ENCODE measurements around the gene AACS.
"Not testable (repeated sequence)": the region's sequence is repeated elsewhere in the genome, so short reads cannot be mapped to it uniquely, and the experiment has no call there.

AACS gene, protein sequence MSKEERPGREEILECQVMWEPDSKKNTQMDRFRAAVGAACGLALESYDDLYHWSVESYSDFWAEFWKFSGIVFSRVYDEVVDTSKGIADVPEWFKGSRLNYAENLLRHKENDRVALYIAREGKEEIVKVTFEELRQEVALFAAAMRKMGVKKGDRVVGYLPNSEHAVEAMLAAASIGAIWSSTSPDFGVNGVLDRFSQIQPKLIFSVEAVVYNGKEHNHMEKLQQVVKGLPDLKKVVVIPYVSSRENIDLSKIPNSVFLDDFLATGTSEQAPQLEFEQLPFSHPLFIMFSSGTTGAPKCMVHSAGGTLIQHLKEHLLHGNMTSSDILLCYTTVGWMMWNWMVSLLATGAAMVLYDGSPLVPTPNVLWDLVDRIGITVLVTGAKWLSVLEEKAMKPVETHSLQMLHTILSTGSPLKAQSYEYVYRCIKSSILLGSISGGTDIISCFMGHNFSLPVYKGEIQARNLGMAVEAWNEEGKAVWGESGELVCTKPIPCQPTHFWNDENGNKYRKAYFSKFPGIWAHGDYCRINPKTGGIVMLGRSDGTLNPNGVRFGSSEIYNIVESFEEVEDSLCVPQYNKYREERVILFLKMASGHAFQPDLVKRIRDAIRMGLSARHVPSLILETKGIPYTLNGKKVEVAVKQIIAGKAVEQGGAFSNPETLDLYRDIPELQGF

DNA sequence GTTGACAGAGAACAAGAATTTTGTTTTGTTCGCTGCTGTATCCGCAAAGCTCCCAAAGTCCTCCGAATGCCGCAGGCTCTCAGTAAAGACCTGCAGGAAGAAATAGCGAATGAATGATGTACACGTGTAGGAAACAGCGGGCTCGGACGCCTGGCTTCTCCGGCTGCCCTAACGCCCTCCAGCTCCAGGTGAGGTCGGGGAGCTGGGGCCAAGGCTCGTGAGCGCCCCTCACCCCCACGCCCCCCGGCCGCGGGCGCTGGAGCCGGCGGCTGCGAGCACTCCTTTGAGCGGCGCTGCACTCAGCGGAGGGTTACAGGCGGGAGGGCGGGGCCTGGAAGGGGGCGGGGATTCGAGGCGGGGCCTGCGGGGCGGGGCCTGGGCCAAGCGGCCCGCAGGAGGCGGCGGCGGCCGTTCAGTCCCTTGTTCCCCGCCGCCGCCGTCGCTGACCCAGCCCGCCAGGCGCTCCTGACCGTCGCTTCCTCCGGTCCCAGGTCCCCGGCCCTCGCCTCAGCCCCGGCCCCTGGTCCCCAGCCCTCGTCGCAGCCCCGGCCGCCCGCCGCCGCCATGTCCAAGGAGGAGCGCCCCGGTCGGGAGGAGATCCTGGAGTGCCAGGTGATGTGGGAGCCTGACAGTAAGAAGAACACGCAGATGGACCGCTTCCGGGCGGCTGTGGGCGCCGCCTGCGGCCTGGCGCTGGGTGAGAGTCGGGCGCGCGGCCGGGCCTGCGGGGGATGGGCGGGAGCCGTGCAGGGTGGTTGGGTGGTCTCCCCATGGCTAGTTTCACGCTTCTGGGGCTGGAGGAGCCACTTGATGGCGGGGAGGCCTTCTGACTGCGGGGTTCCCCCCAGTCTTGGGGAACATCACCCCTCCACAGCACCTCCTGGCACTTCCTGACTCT, at the start of gene AACS:
Gene AACS (plus strand): TSS at position 415 of the 898 bp plus-strand sequence. CDS start 150 bp downstream, at position 565.
- DNase-seq (ENCODE audit: low spot score): peak; percentile 77

DNA sequence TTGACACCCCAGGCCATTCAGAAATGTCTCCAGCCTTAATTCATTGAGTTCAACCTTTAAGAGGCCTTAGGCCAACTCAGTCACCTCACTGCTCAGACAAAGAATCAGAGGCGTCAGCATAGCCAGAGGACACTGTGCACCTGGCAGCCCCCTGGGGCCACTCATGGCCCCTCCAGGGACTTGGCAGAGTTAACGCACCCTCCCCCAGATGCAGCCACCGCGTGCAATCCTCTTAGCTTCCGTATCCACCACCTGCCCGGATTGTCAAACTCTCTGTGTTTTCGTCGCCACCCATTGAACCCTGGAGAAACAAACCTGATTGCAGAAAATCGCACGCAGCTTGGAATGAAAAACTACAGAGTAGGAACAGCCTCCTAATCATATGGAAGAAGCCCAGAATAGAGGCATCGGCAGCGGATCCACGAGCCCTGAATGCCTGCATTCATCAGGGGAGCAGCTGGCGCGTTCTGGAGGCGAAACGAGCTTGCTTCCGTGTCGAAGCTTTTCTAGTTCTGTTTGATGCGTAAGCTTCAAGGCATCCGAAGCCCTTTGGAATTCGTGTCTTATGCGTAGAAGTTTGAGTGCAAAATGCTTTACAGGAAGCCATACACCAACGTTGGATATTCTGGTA, 49.4 kb upstream of the AACS start:
- no peak for DNase-seq (ENCODE audit: low spot score)

DNA sequence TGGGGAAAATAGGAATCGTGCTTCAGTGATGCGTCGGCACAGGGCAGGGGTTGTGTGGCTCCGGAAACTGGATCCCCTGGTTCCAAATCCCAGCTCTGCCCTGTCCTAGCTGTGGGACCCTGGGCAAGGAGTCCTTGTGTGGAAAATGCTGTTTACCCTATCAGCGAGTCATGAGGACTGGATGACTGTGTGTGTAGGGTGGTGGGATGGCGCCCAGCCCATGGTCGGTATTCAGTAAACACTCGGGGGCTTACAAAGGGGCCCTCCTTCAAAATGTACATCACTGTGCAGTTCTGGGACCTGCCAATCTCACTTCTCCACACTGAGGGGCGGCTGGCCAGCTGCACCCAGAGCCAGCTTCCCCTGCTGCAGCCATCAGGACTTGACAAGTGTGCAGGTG, 47.4 kb upstream of the AACS start:
- no peak for DNase-seq (ENCODE audit: low spot score)

- DNase-seq (ENCODE audit: low spot score): no peak
Measured at GRCh38 chr12:125018356-125018755, 46.9 kb upstream of the AACS start.

GRCh38 chr12:125021096-125021495, 44.1 kb upstream of the AACS start:
- DNase-seq (ENCODE audit: low spot score): no peak

GRCh38 chr12:125021771-125022170, 43.5 kb upstream of the AACS start:
- DNase-seq (ENCODE audit: low spot score): no peak

GRCh38 chr12:125023065-125023464, 42.2 kb upstream of the AACS start:
- no peak for DNase-seq (ENCODE audit: low spot score)

GRCh38 chr12:125024949-125025563, 40.2 kb upstream of the AACS start:
- no peak for DNase-seq (ENCODE audit: low spot score)

- no peak for DNase-seq (ENCODE audit: low spot score)
Measured at GRCh38 chr12:125025606-125026235, 39.5 kb upstream of the AACS start.

- DNase-seq (ENCODE audit: low spot score): no peak
Measured at GRCh38 chr12:125028106-125028505, 37.1 kb upstream of the AACS start.

GRCh38 chr12:125029761-125030358, 35.4 kb upstream of the AACS start:
- DNase-seq (ENCODE audit: low spot score): no peak

- not testable (repeated sequence) for DNase-seq (ENCODE audit: low spot score)
Measured at GRCh38 chr12:125031471-125031870, 33.8 kb upstream of the AACS start.

DNA sequence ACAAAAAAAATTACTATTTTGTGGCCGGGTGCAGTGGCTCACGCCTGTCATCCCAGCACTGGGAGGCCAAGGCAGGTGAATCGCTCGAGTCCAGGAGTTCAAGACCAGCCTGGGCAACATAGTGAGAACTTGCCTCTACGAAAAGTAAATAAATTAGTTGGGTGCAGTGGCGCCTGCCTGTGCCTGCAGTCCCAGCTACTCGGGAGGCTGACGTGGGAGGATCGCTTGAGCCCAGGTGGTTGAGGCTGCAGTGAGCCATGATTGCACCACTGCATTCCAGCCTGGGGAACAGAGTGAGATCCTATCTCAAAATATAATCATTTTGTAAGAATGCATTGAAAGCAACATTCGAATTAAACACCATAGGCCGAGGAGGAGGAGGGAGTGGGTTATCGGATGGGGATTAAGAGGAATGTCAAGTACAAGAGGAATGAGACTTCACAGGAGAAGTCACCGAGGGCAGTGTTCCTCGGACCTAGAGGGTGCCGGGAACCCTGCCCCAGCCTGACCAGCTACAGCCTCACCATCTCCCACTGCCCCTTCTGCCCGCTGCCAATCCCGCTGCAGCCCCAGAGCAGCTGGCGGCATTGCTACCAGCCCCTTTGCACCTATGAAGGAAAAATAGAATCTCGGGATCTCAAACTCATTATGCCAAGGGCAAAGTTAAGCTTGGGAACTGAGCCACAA, 32.6 kb upstream of the AACS start:
- no peak for DNase-seq (ENCODE audit: low spot score)

GRCh38 chr12:125033288-125033687, 31.9 kb upstream of the AACS start:
- DNase-seq (ENCODE audit: low spot score): no peak

GRCh38 chr12:125038976-125039625, 26.1 kb upstream of the AACS start:
- no peak for DNase-seq (ENCODE audit: low spot score)

GRCh38 chr12:125049093-125049458, 16.2 kb upstream of the AACS start:
- no peak for DNase-seq (ENCODE audit: low spot score)

GRCh38 chr12:125050446-125050845, 14.8 kb upstream of the AACS start:
- no peak for DNase-seq (ENCODE audit: low spot score)

- DNase-seq (ENCODE audit: low spot score): no peak
Measured at GRCh38 chr12:125050868-125051267, 14.4 kb upstream of the AACS start.

- DNase-seq (ENCODE audit: low spot score): no peak
Measured at GRCh38 chr12:125053821-125054220, 11.4 kb upstream of the AACS start.

- DNase-seq (ENCODE audit: low spot score): no peak
Measured at GRCh38 chr12:125055591-125055990, 9.6 kb upstream of the AACS start.
